Activated effector memory CD4-positive, alpha-beta T cell treated with anti-CD3 and anti-CD28 coated beads, Interleukin-2, amount 50 U/mL, for 16 hours (primary cell): ENCODE measurements around the gene ATIC.

Experiments used
- DNase-seq: peaks from one replicate; pipeline ENCODE4 v3.0.0-alpha.2; 2020

The ATIC gene

DNA sequence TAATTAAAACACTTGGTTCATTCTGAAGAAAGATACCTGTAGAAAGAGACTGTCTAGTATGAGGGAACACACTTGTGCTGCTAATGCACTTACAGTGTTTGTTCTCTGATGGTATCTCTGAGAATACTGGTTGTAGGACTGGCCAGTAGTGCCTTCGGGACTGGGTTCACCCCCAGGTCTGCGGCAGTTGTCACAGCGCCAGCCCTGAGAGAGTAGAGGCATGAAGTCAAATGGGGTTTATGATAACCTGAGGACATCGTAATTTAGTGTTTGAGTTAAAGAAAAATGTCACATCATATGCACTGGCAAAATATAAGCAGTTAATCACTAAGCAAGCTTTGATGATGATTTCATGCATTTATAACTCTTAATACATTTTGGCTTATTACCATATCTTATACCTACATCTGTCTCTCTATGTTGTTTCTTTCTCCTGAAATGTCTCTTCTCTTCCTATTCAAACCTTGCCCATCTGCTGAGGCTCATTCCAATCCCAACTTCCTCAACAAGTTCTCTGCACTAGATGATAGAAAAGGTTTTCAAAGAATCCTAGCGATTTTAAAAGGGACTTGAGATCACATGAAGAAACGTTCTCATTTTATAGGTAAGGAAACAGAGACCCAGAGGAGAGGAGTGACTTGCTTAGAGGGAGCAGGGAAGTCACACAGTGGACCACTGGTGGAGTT, 50.2 kb downstream of the ATIC start:
- DNase-seq, result no peak

DNA sequence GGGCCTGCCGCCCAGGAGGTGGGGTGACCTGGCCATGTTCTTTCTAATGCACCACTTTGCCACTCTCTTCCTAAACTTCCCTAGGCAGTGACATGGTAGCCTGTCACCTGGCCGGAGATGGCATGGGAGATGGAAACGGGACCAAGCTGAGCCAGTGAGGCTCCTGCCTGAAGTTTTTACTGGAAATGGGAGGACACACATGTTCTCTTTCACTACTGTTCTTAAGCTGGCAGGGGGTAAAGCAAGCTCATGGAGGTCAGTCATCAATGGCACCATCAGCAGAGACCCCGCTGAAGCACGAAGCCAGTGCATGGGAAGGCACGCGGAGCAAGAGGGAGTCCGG, 50.7 kb downstream of the ATIC start:
- no peak for DNase-seq

DNA sequence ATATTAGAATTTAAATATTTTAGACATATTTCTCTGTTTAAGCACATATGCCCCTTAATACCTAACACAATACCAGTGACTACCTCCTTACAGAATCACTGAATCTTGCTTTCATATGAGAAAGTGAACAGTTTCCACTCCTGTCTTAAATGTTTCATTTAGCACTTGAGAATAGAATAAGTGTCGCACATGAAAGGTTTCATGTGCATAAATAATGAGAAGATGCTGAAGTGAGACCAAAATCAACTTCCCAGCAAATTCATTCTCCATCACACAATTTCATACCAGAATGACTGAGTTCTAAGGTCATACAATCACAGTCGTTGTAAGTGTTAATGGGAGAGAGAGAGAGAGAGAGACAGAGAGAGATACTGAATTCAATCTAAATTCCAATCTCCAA, 51.2 kb downstream of the ATIC start:
- DNase-seq, result no peak

DNA sequence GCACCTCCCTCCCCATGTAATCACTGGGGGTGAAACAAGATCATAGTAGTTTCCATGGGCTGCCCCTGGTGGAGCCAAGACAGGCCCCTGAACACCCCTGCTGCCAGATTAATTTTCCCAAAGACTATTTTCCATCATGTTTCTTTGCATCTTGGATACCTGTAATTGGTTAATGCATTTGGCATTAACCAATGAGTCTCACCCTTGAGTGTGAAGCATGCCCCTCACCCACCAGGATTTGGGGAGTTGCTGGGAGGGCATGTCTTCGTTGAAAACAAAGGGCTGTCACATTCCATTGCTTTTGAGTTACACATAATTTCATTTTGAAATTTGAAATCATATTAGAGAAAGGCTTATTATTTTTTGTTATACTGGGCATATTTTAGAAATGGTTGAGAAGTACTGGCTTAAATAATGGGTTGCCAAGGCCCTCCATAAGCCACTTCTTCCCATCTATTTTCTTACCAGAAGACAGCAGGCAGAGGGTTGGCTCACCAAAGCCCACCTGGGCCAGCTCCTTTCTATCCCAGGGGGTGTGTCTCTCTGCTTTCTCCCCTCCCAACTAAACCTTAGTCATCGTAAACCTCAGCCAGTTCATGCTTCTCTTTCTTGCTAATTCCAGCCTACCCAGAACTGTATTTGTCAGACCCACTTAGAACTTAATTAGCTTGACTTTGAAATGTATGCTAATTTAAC, 51.8 kb downstream of the ATIC start:
- no peak for DNase-seq

DNA sequence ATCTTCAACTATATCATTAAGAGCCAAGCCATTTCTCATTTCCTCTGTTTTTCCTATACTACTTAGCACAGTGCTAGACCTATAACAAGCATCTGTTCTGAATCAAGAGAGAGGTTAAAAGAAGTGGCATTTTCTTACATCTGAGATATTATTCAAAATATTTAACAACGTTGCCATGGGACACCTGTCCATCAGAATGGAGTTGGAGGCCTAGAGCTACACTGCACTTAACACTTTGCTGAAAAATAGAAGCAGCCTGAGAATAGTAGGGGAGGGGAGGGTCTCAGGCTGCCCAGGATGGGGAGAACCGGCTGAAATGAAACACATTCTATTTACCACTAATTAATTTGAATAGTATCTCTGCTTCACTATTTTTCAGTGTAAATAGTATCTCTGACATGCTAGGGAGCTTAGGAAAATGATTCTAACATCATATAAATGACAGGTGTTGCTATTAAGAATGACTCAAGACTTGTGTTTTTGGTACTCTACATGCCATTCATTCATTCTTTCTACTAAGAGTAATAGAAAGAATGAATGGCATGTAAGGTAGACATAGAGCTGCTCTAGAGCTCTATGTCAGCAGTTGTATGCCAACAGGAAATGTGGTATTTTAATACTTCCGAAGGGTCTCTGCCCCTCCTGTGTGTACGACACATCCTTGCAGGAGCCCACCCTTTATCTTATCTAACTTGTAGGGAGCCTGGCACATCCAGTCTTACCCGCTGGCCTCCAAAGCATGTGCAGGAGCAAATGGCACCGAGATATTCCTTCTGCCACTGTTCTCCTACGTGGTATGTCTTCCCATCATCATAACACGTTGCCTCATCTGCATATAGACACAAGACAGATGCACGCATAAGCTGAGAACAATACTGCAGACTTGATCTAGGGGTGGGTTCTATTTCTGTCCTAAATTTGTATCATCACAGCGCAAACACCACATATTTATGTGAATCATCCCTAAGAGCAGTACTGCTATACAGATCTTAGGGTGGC, 52.6 kb downstream of the ATIC start:
- DNase-seq, result no peak

DNA sequence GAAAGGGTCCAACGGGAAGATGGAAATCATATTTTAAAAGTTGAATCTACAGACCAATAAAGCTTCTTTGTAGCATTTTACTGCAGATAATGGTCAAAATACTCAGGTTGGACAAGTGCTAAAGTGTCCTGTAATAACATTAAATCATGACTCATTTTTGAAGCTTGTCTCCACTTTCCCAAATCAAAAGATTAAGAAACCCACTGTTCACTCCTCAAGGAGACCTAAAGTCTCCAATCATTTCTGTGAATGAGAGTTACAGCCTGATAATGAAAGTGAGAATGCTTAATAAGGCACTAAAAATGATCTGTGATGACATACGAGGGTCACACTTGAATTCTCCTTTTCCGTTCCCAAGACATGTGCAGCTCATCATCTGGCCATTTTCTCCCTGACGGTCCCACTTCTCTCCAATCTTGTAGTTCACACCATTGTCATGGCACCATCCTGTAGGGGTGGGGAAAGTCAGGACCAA, 53.4 kb downstream of the ATIC start:
- DNase-seq, result no peak

DNA sequence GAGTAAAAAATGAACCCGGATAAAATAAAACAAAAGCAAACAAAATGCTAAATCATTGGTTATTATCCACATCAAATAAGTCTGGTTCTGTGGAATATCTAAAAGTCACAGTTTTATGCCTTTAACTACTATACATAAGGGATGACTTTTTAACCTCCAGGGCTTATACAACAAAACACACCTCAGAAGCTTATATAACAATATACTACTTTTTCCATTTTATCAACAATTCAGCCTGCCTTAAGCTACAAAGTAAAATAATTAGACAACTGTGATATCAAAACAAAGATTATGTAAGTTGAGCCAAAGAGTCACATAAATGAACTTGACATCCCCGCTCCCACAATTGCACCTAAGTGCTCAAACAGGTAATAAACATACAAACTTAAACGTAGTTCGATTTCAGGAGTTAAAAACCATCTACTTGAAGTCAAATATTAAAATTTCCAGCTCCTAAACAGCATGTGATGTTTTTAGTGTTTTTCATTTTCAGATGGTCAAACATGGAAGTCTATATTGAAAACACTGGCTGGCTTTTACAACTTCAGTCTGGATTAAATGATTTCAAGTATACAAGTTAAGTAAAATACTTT, 54.7 kb downstream of the ATIC start:
- no peak for DNase-seq

DNA sequence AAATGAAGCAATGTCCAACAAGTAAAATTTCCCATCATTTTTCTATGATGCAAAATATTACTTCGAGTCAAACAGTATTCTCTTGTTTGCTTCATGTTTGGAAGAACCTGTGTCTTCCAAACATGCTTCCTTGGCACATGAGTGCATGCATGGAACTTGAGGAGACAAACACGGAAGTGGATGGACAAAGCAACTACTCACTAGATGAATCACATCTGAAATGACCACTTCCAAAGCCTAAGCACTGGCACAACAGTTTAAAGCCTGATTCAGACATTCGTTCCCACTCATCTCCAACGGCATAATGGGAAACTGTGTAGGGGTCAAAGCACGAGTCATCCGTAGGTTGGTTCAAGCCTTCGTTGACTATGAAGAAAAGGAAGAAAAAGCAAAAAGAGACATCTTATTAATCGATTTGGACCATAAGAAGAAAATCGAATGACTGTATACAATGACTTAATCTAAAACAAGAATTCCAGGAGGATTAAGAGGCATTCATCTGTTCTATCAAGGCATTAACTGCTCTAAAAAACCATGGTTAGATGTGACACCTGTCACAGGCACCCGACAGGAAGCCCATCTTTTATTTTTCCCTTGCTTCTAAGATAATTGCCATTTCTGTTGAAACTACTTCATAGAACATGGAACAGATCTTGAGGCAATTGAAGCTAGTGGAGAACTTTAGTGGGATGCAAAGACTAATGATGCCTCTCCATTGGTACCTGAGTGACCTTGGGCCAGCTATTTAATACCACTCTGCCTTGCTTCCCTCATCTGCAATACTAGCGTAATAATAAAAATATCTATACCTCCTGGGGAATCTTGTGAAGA, 56.0 kb downstream of the ATIC start:
- DNase-seq, result no peak

DNA sequence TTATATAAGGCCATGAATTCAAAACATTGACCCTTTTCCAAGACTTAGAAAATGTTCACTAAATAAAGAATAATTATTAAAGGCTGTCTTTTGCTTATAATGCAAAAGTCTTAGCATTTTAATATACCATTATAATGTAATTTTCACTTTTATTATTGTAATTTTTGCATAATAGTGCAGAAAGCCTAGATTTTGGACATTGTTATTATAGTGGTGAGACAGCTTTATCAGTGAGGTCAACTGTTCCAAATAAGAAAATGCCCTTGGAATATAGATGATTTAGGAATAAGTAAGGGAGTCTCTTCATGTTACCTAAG, 56.6 kb downstream of the ATIC start:
- DNase-seq, result no peak

DNA sequence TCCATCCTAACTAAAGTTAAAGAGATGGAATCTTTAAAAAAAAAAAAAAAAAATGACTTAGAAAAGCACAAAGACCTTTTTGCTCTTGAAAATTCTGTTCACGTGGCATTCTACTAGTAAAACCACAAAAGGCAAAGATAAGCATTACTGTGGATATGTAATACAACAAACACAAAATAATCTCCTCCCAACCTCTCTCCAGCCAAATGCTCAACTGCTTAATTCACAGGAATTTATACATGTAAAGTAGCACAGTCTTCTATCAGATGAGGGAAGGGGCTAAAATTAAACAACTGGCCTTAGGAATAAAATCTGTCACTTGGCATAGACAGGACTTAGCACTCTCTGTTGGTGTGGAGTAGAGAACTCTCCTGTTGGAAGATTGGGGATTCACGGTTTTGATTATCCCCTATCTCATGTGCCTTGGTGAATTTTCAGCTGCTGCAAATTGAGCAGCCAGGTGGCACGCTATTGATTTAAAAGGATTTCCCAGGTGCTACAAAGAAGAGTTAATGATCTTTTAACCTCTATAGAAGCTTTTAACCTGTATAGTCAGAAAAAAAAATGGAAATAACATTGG, 57.4 kb downstream of the ATIC start:
- no peak for DNase-seq

DNA sequence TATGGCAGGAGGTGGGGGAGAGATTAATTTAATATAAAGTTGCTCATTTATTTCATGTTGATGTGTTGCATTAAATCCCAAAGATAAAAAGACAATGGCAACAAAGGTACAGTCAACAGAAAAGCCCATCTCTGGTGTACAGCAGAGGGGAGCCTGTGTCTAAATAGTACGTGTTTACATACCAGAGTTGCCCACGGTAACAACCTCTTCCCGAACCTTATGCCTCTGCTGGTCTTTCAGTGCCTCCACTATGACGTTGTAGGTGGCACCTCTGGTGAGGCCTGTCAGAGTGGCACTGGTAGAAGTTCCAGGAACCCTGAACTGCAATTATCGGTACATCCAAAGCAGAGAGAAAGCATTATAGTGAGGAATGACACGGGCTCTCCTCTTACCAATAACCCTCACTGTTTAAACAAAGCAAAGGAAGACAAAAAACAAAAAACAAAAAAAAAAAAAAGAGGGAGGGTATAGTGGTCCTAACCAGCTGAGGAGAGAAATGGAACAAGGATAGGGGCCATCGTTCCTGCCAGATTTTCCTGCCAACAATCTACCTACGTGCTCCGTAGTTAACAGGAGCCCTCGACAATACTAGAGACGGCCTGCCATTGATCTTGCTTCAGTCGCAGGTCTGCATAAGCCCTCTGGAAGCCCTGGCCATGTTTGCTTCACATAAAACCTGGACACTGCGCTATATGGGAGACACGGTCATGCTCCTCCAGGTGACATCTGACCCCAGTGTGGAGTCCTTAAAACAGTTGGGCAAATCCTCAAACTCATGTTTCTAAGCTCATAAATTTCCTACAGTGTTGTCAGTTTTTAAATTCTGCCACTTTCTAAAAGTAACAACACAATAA, 58.5 kb downstream of the ATIC start:
- DNase-seq, result no peak

DNA sequence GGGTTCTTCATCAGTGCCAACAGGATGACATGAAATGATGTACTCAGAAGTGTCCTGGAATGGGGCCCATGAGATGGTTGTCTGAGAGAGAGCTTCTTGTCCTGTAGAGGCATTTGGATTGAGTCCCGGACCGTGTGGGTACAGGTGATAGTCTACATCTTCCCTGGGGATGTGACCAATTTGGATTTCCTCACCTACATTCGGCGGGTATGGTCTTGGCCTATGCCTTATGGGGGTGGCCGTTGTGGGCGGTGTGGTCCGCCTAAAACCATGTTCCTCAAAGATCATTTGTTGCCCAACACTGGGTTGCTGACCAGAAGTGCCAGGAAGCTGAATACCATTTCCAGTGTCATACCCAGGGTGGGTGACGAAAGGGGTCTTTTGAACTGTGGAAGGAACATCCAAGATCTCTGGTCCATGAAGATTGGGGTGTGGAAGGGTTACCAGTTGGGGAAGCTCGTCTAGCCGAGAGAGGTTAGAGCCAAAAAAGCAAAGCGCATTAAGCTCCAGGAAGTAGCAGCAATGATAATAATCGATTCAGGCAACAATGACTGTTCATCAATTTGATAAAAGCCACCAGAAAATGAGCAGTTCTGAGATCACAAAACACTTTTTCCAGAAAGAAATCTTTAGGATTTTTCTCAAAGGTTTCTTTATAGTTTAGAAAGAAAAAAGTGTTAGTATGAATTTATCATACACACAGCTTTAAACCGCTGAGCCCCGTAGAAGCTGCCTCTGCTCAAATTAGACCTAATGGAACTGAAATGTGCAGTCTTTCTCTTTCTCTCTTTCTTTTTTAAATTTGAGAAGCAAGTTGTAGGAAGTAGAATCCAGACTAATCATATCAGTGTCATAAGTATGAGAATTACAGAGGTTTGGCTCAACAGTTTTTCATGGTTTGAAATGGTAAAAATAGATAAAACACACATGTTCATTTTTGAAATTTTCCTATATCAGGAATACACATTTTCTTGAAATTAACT, 60.3 kb downstream of the ATIC start:
- no peak for DNase-seq

DNA sequence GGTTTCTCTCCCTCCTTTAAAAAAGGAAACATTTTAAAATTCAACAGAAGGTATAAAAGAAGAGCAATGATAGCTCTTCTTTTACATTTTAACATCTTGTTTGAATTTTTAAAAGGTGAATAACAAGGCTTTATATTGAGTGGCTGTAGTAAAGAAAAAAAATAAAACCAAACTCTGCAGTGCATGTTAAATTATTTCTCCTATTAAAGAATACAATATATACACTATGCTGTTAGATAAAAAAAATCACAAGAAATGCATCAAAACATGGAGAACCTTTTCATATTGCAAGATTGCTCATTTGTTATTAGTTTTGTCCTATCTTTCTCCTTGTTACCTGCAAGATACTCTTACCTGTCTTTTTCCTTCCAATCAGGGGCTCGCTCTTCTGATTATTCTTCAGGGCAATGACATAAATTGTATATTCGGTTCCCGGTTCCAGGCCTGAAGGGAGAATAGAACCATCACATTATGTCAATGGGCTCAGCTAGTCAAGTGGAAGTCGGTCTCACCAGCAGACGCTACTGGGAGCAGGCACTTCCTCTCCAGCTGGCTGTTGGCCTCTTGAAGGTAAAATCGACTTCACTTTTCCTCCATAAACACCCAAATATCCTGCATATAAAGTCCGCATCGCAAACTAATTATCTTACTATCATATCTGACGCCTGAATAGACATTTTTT, 61.2 kb downstream of the ATIC start:
- DNase-seq, result no peak

DNA sequence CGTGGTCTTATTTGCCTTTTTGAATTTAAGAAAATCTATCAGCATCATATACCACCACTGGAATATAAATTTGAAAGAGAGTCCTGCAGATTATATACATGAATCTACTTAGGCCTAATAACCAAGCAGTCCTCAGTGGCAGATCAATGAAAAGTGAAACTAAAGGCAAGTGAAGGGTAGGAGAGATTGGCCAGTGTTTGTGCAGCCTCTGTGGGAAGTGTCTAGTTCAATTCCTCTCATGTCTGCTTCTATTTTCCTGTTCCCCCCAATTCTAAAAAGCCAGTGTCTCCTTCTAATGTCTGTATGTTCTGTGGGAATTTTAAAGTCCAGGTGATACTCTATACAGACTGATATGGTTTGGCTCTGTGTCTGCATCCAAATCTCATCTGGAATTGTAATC, 62.1 kb downstream of the ATIC start:
- no peak for DNase-seq

DNA sequence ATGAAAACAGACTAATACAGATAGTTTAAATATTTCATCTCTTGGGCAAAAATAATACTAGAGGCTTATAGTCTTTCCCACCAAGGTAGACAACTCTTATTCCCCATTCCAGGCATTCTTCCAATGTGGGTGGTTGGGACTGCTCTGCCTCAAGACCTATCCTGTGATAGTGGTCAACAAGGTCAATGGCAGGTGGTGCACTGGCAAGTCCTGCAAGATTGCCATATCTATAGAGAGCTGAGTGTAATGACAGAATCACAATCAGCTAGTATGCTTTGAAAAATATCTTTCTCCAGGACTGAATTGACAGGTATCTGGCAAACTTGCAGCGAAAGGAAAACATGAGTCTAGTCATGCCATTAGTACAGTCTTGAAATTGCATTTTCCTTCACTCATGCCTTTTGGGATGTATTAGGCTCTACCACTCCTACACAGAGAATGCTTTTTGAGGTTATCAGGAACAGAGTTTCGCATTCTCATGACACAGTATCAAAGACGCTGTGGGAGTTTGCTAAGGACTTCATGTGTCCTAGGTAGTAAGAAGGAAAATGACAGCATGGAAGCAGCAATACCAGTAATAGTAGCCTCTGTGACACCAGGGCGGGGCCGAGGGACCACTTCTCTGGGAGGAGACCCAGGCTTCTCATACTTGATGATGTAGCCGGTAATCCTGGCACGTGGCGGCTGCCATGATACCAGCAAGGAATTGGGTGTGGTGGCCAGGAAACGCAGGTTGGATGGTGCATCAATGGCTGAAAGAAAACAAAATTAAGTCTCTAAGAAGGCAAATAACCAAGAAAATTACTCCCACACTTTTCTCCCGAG, 63.0 kb downstream of the ATIC start:
- DNase-seq, result no peak

DNA sequence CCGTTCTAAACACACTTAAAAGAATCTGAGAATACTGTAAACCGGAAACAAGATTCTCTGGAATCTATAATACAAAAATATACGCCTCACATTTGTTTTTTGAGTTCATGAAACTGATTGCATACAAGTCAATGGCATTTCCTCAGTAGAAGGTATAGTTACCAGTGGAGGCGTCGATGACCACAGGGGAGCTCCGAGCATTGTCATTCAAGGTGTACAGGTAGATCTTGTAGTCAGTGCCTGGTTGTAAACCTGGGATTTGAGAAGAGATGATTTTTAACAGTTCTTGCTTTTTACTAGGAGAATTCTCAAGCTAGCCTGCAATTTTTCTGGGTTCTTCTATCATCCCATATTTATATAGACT, 63.6 kb downstream of the ATIC start:
- no peak for DNase-seq

DNA sequence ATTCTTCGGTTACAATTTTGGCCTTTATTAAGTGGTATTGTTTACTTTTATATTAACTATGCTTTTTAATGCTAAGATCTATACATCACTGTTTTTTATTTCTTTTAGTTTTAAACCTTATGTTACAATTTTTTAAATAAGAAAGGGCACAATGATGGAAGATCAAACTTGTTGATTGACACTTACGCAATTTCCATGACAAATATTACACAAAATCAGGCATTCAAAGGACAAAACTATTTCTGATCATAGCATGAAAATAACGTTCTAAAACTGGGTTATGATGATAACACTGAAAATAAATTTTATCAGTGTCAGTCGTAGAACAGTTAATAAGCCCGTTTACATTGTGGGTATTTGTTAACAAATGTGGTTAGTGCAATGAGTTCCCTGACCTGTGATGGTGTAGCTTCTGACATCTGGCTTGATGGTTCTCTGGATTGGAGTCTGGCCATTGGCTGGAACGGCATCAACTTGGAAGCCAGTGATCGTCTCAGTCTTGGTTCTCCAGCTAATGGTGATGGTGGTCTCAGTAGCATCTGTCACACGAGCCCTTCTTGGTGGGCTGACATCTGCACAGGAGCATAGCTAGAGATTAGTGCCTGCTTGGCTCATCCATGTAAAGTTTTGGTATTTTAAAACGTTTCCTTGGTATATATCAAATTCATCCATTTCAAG, 64.4 kb downstream of the ATIC start:
- DNase-seq, result no peak

DNA sequence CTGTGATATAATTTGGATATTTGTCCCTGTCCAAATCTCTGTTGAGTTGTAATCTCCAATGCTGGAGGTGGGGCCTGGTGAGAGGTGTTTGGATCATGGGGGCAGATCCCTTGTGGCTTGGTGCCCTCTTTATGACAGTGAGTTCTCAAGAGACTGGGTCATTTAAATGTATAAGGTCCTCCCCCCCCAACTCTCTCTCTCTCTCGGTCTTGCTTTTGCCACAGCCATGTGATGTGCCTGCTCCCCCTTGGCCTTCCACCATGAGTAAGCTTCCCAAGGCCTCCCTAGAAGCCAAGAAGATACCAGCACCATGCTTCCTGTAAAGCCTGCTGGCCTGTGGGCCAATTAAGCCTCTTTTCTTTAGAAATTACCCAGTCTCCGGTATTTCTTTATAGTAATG, 65.4 kb downstream of the ATIC start:
- DNase-seq, result no peak
